ENCODE measurements around the gene BMP7. TPM values are rescaled to one million over a fixed set of nuclear protein-coding genes. Genes with fewer than 3 reads are reported as not detected.
A peak's percentile ranks its signal among the peaks of the same experiment; 100 is the strongest.

The BMP7 gene
- total RNA-seq, 1 donor from 2014 or later = 3.7 TPM

DNA sequence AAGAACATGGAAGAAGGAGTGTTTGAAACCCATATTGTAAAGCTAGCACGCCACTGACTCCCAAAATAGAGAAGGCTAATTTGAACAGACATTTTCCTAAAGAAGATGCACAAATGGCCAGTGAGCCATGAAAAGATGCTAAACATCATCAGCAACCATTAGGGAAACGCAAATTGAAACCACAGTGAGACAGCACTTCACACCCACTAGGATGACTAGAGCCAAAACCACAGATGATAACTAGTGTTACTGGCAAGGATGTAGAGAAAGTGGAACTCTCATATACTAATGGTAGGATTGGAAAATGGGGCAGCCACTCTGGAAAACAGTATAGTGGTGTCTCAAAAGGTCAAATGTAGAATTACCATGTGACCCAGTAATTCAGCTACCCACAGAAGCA, 58.2 kb downstream of the BMP7 start:
- TF ChIP-seq, protein P1, sequence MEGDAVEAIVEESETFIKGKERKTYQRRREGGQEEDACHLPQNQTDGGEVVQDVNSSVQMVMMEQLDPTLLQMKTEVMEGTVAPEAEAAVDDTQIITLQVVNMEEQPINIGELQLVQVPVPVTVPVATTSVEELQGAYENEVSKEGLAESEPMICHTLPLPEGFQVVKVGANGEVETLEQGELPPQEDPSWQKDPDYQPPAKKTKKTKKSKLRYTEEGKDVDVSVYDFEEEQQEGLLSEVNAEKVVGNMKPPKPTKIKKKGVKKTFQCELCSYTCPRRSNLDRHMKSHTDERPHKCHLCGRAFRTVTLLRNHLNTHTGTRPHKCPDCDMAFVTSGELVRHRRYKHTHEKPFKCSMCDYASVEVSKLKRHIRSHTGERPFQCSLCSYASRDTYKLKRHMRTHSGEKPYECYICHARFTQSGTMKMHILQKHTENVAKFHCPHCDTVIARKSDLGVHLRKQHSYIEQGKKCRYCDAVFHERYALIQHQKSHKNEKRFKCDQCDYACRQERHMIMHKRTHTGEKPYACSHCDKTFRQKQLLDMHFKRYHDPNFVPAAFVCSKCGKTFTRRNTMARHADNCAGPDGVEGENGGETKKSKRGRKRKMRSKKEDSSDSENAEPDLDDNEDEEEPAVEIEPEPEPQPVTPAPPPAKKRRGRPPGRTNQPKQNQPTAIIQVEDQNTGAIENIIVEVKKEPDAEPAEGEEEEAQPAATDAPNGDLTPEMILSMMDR (conservative IDR thresholded peaks at IDR 0.05; ENCODE audit: low read depth, low read length) = no peak
- DNase-seq (ENCODE audit: low read depth) = no peak
- no peak overlapping the region for H3K4me3 ChIP-seq (ENCODE audit: low read depth, low read length)

DNA sequence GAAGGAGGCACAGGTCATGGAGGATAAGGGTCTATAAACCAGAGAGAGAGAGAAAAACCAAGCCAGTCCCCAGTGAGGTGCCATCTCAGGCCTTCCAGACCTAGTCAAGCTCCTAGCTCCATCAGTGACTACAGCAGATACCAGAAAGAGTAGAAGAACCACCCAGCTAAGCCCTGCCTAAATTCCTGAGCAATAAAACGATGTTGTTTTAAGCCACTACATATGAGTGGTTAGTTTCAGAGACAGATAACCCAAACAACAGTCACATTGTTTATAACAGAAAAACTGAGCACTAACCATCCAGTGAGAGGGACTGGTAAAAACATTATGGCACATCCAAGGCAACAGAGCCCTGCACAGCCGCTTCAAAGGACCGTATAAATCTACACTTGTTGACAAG, 59.2 kb downstream of the BMP7 start:
- DNase-seq (ENCODE audit: low read depth) = no peak
- no peak overlapping the region for H3K4me3 ChIP-seq (ENCODE audit: low read depth, low read length)
- TF ChIP-seq, protein P1 (conservative IDR thresholded peaks at IDR 0.05; ENCODE audit: low read depth, low read length) = no peak

DNA sequence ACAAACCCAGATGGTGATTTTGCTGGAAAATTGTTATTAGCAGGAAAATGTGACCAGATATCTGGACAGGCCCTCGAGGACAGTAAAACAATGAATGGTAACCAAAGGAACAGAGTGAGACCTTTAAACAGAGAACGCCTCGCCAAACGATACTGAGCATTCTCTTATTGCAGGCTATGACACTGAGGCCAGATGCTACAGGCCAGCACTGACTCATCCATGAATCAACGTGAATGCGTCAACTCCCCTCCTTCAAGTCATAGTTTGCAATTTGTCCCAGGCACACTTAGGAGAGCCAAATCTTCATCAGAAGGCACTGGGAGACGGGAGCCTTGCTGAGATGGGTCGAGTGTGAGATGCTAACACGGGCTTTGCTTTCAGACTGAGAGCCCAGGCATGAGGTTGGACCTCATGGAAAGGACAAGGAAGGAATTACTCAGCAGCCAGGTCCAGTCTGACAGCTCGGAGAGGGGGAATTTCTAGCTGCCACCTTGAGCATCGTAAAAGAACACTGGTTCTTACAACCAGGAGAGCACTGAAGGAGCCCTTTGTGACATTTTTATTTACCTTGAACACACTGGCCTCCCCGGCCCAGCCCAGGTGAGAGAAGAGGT, 60.7 kb downstream of the BMP7 start:
- no peak overlapping the region for H3K4me3 ChIP-seq (ENCODE audit: low read depth, low read length)
- peak; percentile 22 for DNase-seq (ENCODE audit: low read depth)
- TF ChIP-seq, protein P1 (conservative IDR thresholded peaks at IDR 0.05; ENCODE audit: low read depth, low read length) = no peak

- TF ChIP-seq, protein P1 (conservative IDR thresholded peaks at IDR 0.05; ENCODE audit: low read depth, low read length) = no peak
- no peak for DNase-seq (ENCODE audit: low read depth)
- no peak overlapping the region for H3K4me3 ChIP-seq (ENCODE audit: low read depth, low read length)
These were observed 62.5 kb downstream of the BMP7 start for GRCh38 chr20:57203986-57204385.

DNA sequence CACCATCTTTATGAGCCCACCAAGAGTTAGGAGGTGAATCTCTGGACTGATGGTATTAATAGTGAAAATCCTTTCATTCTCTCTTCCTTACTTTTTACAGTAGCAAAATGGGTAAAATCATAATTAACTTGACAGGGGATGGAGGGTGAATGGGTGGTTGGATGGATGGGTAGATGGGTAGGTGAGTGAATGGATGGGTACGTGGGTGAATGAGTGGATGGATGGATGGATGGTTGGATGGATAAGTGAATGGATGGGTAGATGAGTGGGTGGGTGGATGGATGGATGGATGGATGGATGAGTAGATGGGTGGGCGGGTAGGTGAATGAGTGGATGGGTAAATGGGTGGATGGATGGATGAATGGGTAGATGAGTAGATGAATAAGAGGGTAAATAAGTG, 63.2 kb downstream of the BMP7 start:
- no peak overlapping the region for H3K4me3 ChIP-seq (ENCODE audit: low read depth, low read length)
- no peak for DNase-seq (ENCODE audit: low read depth)
- TF ChIP-seq, protein P1 (conservative IDR thresholded peaks at IDR 0.05; ENCODE audit: low read depth, low read length) = no peak

DNA sequence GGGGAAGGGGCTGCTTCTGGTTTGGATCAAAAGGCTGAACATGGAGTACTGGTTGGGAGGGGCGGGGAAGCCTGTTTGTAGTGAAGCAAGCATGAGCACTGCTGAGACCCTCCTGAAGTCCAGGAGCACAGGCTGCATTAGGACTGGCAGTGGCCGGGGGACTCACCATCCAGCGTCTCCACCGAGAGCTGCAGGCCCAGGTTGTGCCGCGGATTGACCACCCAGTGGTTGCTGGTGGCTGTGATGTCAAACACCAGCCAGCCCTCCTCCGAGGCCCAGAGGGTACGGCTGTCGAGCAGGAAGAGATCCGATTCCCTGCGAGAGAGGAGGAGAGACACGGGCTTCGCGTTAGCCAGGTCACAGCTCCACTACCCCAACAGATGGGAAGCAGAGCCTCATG, 64.1 kb downstream of the BMP7 start:
- H3K4me3 ChIP-seq (ENCODE audit: low read depth, low read length) = no peak overlapping the region
- TF ChIP-seq, protein P1 (conservative IDR thresholded peaks at IDR 0.05; ENCODE audit: low read depth, low read length) = no peak
- no peak for DNase-seq (ENCODE audit: low read depth)
